Measurements from ENCODE around the gene RBFOX2. TPM values are rescaled to one million over a fixed set of nuclear protein-coding genes. Genes with fewer than 3 reads are reported as not detected.

RBFOX2 gene
- total and polyA plus RNA-seq, 4 donors = 14.2 to 53.6 (median 25.6) TPM

DNA sequence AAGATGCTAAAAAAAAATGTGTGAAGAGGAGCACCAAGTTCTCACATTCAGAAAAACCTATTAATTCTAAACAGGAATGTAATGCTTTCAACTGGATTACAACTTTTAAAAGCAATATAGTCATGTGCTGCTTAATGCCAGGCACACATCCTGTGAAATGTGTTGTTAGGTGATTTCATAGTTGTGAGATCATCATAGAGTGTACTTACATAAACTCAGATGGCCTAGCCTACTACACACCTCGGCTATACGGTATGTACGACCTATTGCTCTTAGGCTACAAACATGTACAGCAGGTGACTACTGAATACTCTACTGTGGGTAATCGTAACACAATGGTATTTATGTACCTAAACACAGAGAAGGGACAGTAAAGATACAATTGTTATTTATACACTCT lies 142.3 kb downstream of the RBFOX2 start:
- TF ChIP-seq, protein P1, sequence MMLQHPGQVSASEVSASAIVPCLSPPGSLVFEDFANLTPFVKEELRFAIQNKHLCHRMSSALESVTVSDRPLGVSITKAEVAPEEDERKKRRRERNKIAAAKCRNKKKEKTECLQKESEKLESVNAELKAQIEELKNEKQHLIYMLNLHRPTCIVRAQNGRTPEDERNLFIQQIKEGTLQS (IDR thresholded peaks at IDR 0.05) = no peak
- no peak for TF ChIP-seq TAF1 (conservative IDR thresholded peaks at IDR 0.05)
- no peak for TF ChIP-seq JUND (IDR thresholded peaks at IDR 0.05)
- WGBS = 97% methylated on average over 4 of the region's 4 CpGs
- Histone ChIP-seq H3K4me1 (ENCODE audit: control insufficient read depth in 4 of 4, insufficient read depth in 4 of 4, low read length in 3 of 4) (peaks cover 0 to 8% (median 3%) of the 10 kb centered on the region in 4 donors), H3K4me3 (ENCODE audit: low read depth in 1 of 3, low read length in 3 of 3) (no peak overlapping the region), H3K9me3 (ENCODE audit: control insufficient read depth in 4 of 4, low read length in 3 of 4) (no peaks in the 10 kb centered on the region), H3K27ac (ENCODE audit: low read depth in 1 of 2, low read length in 2 of 2) (no peak overlapping the region), H3K27me3 (ENCODE audit: control insufficient read depth in 4 of 4, insufficient read depth in 4 of 4, low read length in 3 of 4) (no peaks in the 10 kb centered on the region), H3K9ac (ENCODE audit: low read depth in 1 of 2, low read length in 2 of 2) (no peak overlapping the region), H3K36me3 (ENCODE audit: control insufficient read depth in 4 of 4, insufficient read depth in 3 of 4, low read depth in 1 of 4, low read length in 3 of 4) (no peaks in the 10 kb centered on the region)
- no peak for DNase-seq (ENCODE audit: low spot score)

DNA sequence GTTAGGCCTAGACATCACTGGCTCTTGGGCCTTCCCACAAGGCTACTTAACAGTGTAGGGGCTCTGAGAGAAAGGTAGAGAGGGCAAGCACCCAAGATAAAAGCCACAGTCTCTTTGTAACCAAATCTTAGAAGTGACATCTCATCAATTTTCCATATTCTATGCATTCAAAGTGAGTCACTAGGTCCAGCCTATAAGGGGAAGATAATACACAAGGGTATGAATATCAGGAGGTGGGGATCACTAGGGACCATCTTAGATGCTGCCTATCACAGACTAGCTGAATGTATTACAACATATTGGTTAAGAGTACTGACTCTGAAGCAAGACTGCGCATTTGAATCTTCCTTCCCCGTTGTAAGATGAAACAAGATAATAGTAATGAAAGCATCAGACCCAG lies 144.1 kb downstream of the RBFOX2 start:
- no peak for DNase-seq (ENCODE audit: low spot score)

More for the DNA sequence above, 144.1 kb downstream of the RBFOX2 start:
- Histone ChIP-seq H3K27ac (ENCODE audit: low read depth in 1 of 2, low read length in 2 of 2) (no peak overlapping the region), H3K36me3 (ENCODE audit: control insufficient read depth in 4 of 4, insufficient read depth in 3 of 4, low read depth in 1 of 4, low read length in 3 of 4) (no peaks in the 10 kb centered on the region), H3K27me3 (ENCODE audit: control insufficient read depth in 4 of 4, insufficient read depth in 4 of 4, low read length in 3 of 4) (no peaks in the 10 kb centered on the region), H3K9ac (ENCODE audit: low read depth in 1 of 2, low read length in 2 of 2) (no peak overlapping the region), H3K4me3 (ENCODE audit: low read depth in 1 of 3, low read length in 3 of 3) (no peak overlapping the region), H3K9me3 (ENCODE audit: control insufficient read depth in 4 of 4, low read length in 3 of 4) (no peaks in the 10 kb centered on the region), H3K4me1 (ENCODE audit: control insufficient read depth in 4 of 4, insufficient read depth in 4 of 4, low read length in 3 of 4) (peaks cover 0 to 8% (median 3%) of the 10 kb centered on the region in 4 donors)
- TF ChIP-seq JUND (IDR thresholded peaks at IDR 0.05) (no peak), RAD21 (IDR thresholded peaks at IDR 0.05) (no peak), HNF4A (conservative IDR thresholded peaks at IDR 0.05) (no peak), FOXA1 (IDR thresholded peaks at IDR 0.05) (no peak), TAF1 (conservative IDR thresholded peaks at IDR 0.05) (no peak), FOXA2 (IDR thresholded peaks at IDR 0.05) (no peak), HNF4G (IDR thresholded peaks at IDR 0.05) (no peak), NR2F2 (IDR thresholded peaks at IDR 0.05) (no peak), RXRA (IDR thresholded peaks at IDR 0.05) (no peak), SP1 (IDR thresholded peaks at IDR 0.05) (no peak), EGR1 (IDR thresholded peaks at IDR 0.05; ENCODE audit: low read depth in 2 of 2) (no peak), YY1 (IDR thresholded peaks at IDR 0.05) (no peak)
- TF ChIP-seq, protein P2, sequence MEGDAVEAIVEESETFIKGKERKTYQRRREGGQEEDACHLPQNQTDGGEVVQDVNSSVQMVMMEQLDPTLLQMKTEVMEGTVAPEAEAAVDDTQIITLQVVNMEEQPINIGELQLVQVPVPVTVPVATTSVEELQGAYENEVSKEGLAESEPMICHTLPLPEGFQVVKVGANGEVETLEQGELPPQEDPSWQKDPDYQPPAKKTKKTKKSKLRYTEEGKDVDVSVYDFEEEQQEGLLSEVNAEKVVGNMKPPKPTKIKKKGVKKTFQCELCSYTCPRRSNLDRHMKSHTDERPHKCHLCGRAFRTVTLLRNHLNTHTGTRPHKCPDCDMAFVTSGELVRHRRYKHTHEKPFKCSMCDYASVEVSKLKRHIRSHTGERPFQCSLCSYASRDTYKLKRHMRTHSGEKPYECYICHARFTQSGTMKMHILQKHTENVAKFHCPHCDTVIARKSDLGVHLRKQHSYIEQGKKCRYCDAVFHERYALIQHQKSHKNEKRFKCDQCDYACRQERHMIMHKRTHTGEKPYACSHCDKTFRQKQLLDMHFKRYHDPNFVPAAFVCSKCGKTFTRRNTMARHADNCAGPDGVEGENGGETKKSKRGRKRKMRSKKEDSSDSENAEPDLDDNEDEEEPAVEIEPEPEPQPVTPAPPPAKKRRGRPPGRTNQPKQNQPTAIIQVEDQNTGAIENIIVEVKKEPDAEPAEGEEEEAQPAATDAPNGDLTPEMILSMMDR (IDR thresholded peaks at IDR 0.05; ENCODE audit: low read depth, low read length, missing input control) = no peak
- TF ChIP-seq, protein P3, sequence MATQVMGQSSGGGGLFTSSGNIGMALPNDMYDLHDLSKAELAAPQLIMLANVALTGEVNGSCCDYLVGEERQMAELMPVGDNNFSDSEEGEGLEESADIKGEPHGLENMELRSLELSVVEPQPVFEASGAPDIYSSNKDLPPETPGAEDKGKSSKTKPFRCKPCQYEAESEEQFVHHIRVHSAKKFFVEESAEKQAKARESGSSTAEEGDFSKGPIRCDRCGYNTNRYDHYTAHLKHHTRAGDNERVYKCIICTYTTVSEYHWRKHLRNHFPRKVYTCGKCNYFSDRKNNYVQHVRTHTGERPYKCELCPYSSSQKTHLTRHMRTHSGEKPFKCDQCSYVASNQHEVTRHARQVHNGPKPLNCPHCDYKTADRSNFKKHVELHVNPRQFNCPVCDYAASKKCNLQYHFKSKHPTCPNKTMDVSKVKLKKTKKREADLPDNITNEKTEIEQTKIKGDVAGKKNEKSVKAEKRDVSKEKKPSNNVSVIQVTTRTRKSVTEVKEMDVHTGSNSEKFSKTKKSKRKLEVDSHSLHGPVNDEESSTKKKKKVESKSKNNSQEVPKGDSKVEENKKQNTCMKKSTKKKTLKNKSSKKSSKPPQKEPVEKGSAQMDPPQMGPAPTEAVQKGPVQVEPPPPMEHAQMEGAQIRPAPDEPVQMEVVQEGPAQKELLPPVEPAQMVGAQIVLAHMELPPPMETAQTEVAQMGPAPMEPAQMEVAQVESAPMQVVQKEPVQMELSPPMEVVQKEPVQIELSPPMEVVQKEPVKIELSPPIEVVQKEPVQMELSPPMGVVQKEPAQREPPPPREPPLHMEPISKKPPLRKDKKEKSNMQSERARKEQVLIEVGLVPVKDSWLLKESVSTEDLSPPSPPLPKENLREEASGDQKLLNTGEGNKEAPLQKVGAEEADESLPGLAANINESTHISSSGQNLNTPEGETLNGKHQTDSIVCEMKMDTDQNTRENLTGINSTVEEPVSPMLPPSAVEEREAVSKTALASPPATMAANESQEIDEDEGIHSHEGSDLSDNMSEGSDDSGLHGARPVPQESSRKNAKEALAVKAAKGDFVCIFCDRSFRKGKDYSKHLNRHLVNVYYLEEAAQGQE (IDR thresholded peaks at IDR 0.05) = no peak
- TF ChIP-seq, protein P1 (IDR thresholded peaks at IDR 0.05) = no peak
- 98% methylated on average over 2 of the region's 2 CpGs for WGBS
